Neural crest cell (in vitro differentiated cells): ENCODE results near the gene OSBPL2. TPM values are rescaled to one million over a fixed set of nuclear protein-coding genes. Genes with fewer than 3 reads are reported as not detected.

Experiments
- DNase-seq: peaks from one replicate; pipeline ENCODE4 v3.0.0; 2021; ENCODE audit warnings: low read depth, mixed read lengths, low spot score
- H3K27ac Mint-ChIP-seq: one replicate; pipeline ENCODE4 v1.8.0; 2021; ENCODE audit warnings: mild to moderate bottlenecking, mixed read lengths; ENCODE audit not compliant: unreplicated experiment
- H3K27me3 Mint-ChIP-seq: 2 replicates; pipeline ENCODE4 v1.8.0; 2021; ENCODE audit warnings: low read depth, mild to moderate bottlenecking, mixed read lengths
- H3K36me3 Mint-ChIP-seq: 2 replicates; pipeline ENCODE4 v1.8.0; 2021; ENCODE audit warnings: low read depth, mild to moderate bottlenecking, mixed read lengths
- H3K4me1 Mint-ChIP-seq: 2 replicates; pipeline ENCODE4 v1.8.0; 2021; ENCODE audit warnings: mixed read lengths
- H3K4me3 Mint-ChIP-seq: one replicate; pipeline ENCODE4 v1.8.0; 2021; ENCODE audit warnings: mild to moderate bottlenecking, mixed read lengths
- H3K9me3 Mint-ChIP-seq: 2 replicates; pipeline ENCODE4 v1.8.0; 2021; ENCODE audit warnings: mixed read lengths
- CTCF ChIP-seq: fragments of 200-600 bp; sonication (generic); conservative IDR thresholded peaks from 2 replicates; pipeline ENCODE4 v1.5.0; 2021; ENCODE audit warnings: antibody characterized with exemption, mild to moderate bottlenecking
- total RNA-seq: library from RNA; stranded (reverse); gene quantifications from 2 replicates; pipeline ENCODE4 v1.2.1, GENCODE V29; 2021

The OSBPL2 gene
- total RNA-seq, 1 donor from 2014 or later: 33.1 TPM

DNA sequence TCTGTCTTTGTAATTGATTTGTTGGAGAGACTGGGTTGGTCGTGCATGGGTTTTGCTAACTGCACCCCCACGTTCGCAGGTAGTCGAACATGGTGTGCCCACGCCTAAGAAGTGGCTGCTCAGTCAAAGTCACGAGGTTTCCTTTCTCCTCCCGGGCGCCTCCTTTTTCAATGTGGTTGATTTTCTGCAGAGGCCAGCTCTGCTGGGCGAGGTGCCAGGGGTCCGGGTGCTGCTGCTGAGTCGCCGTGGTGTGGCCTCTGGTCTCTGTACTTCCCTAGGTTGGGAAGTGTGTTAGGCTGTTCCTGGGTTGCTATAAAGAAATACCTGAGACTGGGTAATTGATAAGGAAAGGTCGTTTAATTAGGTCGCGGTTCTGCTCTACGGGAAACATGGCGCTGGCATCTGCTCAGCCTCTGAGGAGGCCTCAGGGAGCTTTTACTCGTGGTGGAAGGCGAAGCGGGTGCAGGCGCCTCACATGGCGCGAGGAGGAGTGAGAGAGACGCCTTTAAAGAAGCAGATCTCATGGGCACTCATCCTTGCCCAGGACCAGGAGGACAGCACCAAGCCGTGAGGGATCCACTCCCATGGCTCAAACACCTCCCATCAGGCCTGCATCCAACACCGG is 14.1 kb downstream of the OSBPL2 start:
- Mint-ChIP-seq H3K27me3 (no peaks in the 10 kb centered on the region), H3K4me3 (no peak overlapping the region), H3K4me1 (peaks cover 7% of the 10 kb centered on the region), H3K9me3 (no peaks in the 10 kb centered on the region), H3K27ac (no peak overlapping the region), H3K36me3 (peaks cover 3% of the 10 kb centered on the region)
- no peak for TF ChIP-seq CTCF
- no peak for DNase-seq

DNA sequence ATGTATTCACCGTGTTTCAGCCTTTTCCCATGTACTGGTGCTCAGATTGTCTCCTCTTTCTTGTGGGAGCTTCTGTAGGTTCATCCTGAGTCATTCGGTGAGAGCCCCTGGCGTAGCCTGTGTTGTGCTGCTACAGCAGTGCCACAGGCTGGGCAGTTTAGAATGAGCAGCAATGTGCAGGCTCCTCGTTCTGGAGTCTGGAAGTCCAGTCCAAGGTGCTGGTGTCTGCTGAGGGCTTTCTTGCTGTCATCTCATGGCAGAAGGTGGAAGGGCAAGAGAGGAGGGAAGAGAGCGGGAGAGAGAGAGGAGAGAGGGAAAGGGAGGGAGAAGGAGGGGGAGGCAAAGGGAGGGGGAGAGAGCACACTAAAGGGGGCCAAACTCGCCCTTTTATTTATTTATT is 15.1 kb downstream of the OSBPL2 start:
- no peak for DNase-seq
- H3K36me3 Mint-ChIP-seq: peaks cover 3% of the 10 kb centered on the region
- H3K27ac Mint-ChIP-seq: no peak overlapping the region
- peaks cover 7% of the 10 kb centered on the region for H3K4me1 Mint-ChIP-seq
- no peaks in the 10 kb centered on the region for H3K27me3 Mint-ChIP-seq
- H3K4me3 Mint-ChIP-seq: no peak overlapping the region
- TF ChIP-seq CTCF: no peak
- no peaks in the 10 kb centered on the region for H3K9me3 Mint-ChIP-seq

GRCh38 chr20:62254021-62254724 is 15.9 kb downstream of the OSBPL2 start:
- Mint-ChIP-seq H3K27me3 (no peaks in the 10 kb centered on the region), H3K4me3 (no peak overlapping the region), H3K36me3 (peaks cover 3% of the 10 kb centered on the region), H3K27ac (no peak overlapping the region), H3K9me3 (no peaks in the 10 kb centered on the region), H3K4me1 (peaks cover 7% of the 10 kb centered on the region)
- TF ChIP-seq CTCF: no peak
- DNase-seq: no peak

DNA sequence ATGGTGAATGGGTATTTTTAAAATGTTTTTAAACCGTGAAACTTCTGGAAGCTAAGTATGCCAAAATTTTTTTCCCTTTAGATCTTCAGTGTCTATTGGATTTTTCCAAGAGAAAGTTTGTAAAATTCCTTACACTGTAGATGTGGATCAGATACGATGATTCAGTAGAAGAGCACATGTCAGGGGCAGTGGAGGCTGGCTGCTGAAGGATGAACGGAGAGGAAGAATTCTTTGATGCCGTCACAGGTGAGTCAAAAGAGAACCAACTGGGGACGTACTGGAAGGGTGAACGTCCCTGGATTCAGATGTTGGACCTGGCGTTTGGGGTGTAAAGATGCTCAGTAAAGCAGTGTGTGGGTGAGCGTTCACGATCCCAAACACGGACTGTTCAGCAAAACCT is 17.7 kb downstream of the OSBPL2 start:
- DNase-seq: no peak
- Mint-ChIP-seq H3K36me3 (peaks cover 3% of the 10 kb centered on the region), H3K27ac (no peak overlapping the region), H3K27me3 (no peaks in the 10 kb centered on the region), H3K9me3 (no peaks in the 10 kb centered on the region), H3K4me1 (peaks cover 3% of the 10 kb centered on the region), H3K4me3 (no peak overlapping the region)
- no peak for TF ChIP-seq CTCF

DNA sequence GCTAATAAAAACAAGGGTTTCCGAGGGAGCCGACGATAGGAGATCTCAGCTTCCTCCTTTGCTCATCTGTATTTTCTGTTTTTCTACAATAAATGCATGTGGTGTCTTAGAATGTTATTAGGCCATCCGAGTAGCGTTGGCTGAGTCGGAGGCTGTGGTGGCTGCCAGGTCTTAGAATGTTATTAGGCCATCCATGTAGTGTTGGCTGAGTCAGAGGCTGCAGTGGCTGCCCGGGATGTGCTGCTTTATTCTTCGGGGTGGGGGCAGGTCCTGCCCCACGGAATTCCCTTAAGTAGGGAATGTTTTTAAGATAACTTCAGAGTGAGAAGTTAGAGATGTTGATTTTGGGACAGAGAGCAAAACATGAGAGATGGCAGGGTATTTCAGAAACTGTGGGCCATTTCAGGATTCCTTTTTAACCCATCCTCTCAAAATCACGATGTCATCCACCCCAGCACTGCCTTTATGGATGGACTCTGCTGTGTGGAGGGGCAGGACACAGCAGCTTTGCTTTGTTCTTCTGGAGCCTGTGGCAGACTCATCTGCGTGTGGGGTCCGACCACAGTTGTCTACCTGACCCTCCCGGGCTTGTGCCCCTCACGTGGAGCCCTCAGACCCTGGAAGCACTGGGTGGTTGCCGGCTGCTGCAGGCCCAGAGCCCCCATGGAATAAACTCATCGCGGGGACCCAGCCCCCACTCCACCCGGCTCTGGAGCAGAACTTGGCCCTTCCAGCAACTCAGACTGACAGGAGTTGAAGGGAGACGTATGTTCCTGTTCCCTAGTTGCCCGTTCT is 20.4 kb downstream of the OSBPL2 start:
- Mint-ChIP-seq H3K27me3 (no peaks in the 10 kb centered on the region), H3K4me1 (peaks cover 3% of the 10 kb centered on the region), H3K36me3 (peaks cover 3% of the 10 kb centered on the region), H3K27ac (no peak overlapping the region), H3K4me3 (no peak overlapping the region), H3K9me3 (no peaks in the 10 kb centered on the region)
- TF ChIP-seq CTCF: no peak
- no peak for DNase-seq
